Fibroblast of the conjunctiva (primary cell): ENCODE results near the gene DLG5.
"Not testable (repeated sequence)": the region's sequence is repeated elsewhere in the genome, so short reads cannot be mapped to it uniquely, and the experiment has no call there.

Source experiments
- DNase-seq: peaks from one replicate; pipeline ENCODE4 v3.0.0-alpha.2; 2010; ENCODE audit warnings: low read depth

DLG5 gene

GRCh38 chr10:77768039-77768438, 158.5 kb downstream of the DLG5 start:
- DNase-seq, result no peak

- no peak for DNase-seq
Observed at GRCh38 chr10:77763453-77764430, 162.8 kb downstream of the DLG5 start.

GRCh38 chr10:77758406-77758805, 168.1 kb downstream of the DLG5 start:
- DNase-seq, result not testable (repeated sequence)

GRCh38 chr10:77756319-77757232, 170.0 kb downstream of the DLG5 start:
- DNase-seq, result peak; percentile 75

- DNase-seq, result peak; percentile 34
Observed at GRCh38 chr10:77746047-77746707, 180.4 kb downstream of the DLG5 start.

GRCh38 chr10:77744245-77744644, 182.3 kb downstream of the DLG5 start:
- no peak for DNase-seq

- DNase-seq, result no peak
Observed at GRCh38 chr10:77742172-77742571, 184.4 kb downstream of the DLG5 start.

GRCh38 chr10:77741746-77742145, 184.8 kb downstream of the DLG5 start:
- no peak for DNase-seq
